ENCODE results near the gene MRPL47. TPM values are rescaled to one million over a fixed set of nuclear protein-coding genes. Genes with fewer than 3 reads are reported as not detected.

MRPL47 gene
- total and polyA plus RNA-seq, 2 experiments from 2014 or later, result 32.0 to 106 TPM

DNA sequence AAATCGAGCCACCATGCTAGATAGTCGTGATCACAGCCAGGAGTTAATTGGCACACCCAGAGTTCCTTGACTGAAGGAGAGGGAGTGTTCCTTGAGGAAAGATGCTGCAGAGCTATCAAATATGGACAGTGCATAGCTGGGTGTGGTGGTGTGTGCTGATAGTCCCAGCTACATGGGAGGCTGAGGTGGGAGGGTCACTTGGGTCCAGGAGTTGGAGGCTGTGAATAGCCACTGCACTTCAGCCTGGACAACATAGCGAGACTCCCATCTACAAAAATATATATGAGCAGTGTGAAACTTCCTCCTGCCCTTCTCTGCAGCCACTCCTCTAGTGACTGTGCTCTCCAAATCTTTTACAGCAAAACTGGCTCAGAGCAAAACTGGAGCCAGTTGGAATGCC, 38.4 kb upstream of the MRPL47 start:
- H3K4me3 ChIP-seq, result no peak overlapping the region
- DNase-seq (ENCODE audit: low read depth in 1 of 2, low spot score in 1 of 2), result no peak
- H3K4me1 ChIP-seq (ENCODE audit: low read depth), result no peaks in the 10 kb centered on the region
- no peaks in the 10 kb centered on the region for H3K9me3 ChIP-seq (ENCODE audit: low read depth)
- no peaks in the 10 kb centered on the region for H3K27me3 ChIP-seq
- no peak overlapping the region for H3K27ac ChIP-seq
- no peaks in the 10 kb centered on the region for H3K36me3 ChIP-seq
- TF ChIP-seq, protein P1, sequence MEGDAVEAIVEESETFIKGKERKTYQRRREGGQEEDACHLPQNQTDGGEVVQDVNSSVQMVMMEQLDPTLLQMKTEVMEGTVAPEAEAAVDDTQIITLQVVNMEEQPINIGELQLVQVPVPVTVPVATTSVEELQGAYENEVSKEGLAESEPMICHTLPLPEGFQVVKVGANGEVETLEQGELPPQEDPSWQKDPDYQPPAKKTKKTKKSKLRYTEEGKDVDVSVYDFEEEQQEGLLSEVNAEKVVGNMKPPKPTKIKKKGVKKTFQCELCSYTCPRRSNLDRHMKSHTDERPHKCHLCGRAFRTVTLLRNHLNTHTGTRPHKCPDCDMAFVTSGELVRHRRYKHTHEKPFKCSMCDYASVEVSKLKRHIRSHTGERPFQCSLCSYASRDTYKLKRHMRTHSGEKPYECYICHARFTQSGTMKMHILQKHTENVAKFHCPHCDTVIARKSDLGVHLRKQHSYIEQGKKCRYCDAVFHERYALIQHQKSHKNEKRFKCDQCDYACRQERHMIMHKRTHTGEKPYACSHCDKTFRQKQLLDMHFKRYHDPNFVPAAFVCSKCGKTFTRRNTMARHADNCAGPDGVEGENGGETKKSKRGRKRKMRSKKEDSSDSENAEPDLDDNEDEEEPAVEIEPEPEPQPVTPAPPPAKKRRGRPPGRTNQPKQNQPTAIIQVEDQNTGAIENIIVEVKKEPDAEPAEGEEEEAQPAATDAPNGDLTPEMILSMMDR (IDR thresholded peaks at IDR 0.05; ENCODE audit: low read depth, low read length), result no peak

DNA sequence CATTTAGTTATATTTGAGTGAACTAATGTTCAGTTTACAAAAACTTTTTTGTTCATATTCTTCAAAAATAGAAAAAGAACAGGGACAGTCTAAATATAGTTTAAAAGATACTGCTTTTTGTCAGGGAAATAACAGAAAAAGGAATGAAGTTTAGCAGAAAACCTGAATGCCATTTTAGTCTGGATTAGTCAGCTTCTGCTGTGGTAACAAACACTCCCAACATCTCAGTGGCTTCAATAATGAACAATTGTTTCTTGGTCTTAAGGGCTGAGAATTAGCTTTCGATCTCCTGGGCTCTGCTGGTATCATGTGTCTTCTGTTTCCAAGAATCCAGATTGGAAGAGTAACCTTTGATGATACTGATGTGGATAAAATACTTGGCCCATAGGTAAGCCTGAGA, 36.0 kb upstream of the MRPL47 start:
- no peaks in the 10 kb centered on the region for H3K9me3 ChIP-seq (ENCODE audit: low read depth)
- no peak overlapping the region for H3K4me3 ChIP-seq
- no peaks in the 10 kb centered on the region for H3K4me1 ChIP-seq (ENCODE audit: low read depth)
- H3K36me3 ChIP-seq, result no peaks in the 10 kb centered on the region
- TF ChIP-seq, protein P1 (IDR thresholded peaks at IDR 0.05; ENCODE audit: low read depth, low read length), result no peak
- H3K27ac ChIP-seq, result no peak overlapping the region
- no peaks in the 10 kb centered on the region for H3K27me3 ChIP-seq
- DNase-seq (ENCODE audit: low read depth in 1 of 2, low spot score in 1 of 2), result no peak

DNA sequence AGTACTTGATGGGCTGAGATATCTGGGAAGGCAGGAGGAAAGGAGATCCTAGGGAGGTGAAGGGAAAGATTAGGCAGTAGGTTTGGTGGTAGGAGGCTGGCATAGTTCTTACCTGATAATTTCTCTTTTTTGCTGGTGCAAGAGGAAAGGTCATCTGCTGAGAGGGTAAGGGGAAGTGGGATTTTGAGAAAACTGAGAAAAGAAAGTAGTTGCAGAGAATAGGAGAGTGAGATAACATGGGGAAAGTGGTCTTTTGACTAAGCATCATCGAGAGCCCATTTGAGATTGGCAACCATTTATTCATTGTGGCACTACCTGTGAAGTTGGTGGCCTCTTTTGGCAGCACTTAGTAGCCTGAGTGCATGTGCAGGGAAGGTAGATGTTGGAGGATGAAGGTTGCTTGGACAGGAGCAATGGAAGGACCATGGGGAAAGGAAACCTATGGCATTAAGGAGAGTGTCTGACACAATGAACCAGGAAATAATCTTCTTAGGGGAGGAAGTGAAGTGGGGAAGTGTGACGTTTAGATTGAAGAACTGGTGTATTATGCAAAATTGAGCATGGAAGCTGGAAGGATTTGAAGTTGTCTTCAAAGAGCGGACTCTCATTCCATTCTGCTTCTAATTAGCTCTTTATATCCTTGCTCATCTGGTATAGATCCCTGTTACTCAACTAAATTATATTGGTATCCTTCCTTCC, 26.5 kb upstream of the MRPL47 start:
- Histone ChIP-seq H3K27me3 (no peaks in the 10 kb centered on the region), H3K9me3 (ENCODE audit: low read depth) (no peaks in the 10 kb centered on the region), H3K36me3 (no peaks in the 10 kb centered on the region), H3K4me3 (no peak overlapping the region), H3K27ac (no peak overlapping the region), H3K4me1 (ENCODE audit: low read depth) (no peaks in the 10 kb centered on the region)
- TF ChIP-seq, protein P1 (IDR thresholded peaks at IDR 0.05; ENCODE audit: low read depth, low read length), result no peak
- no peak for DNase-seq (ENCODE audit: low read depth in 1 of 2, low spot score in 1 of 2)

DNA sequence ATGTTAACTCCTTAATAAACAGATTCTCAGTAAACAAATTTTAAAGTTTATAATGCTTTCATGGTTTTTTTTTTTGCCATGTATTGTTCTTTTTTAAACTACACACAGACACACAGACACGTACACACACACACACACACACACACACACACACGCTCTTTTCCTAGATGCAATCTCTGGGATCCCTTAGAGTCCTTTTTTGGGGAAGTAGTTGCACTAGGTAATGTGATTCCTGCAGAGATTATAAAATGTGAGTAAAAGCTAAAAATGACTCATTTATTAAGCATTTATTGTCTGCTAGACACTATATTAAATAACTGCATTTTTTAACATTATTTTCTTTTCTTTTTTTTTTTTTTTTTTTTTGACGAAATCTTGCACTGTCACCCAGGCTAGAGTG, 20.0 kb upstream of the MRPL47 start:
- H3K27ac ChIP-seq, result no peak overlapping the region
- no peaks in the 10 kb centered on the region for H3K9me3 ChIP-seq (ENCODE audit: low read depth)
- TF ChIP-seq, protein P1 (IDR thresholded peaks at IDR 0.05; ENCODE audit: low read depth, low read length), result no peak
- peaks cover 41% of the 10 kb centered on the region for H3K36me3 ChIP-seq
- H3K27me3 ChIP-seq, result no peaks in the 10 kb centered on the region
- no peak for DNase-seq (ENCODE audit: low read depth in 1 of 2, low spot score in 1 of 2)
- no peak overlapping the region for H3K4me3 ChIP-seq
- no peaks in the 10 kb centered on the region for H3K4me1 ChIP-seq (ENCODE audit: low read depth)

DNA sequence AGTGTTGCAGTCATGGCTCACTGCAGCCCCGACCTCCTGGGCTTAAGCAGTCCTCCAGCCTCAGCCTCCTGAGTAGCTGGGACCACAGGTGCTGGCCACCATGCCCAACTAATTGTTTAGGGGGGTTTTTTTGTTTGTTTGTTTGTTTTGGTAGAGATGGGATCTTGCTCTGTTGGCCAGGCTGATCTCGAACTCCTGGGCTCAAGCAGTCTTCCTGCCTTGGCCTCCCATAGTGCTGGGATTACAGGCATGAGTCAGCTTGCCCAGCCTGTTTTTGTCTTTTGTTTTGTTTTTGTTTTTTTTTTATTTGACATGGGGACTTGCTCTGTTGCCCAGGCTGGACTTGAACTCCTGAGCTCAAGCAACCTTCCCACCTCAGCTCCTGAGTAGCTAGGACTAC, 17.6 kb upstream of the MRPL47 start:
- Histone ChIP-seq H3K36me3 (peaks cover 61% of the 10 kb centered on the region), H3K27me3 (no peaks in the 10 kb centered on the region), H3K9me3 (ENCODE audit: low read depth) (no peaks in the 10 kb centered on the region), H3K4me1 (ENCODE audit: low read depth) (no peaks in the 10 kb centered on the region), H3K27ac (no peak overlapping the region), H3K4me3 (no peak overlapping the region)
- DNase-seq (ENCODE audit: low read depth in 1 of 2, low spot score in 1 of 2), result no peak
- TF ChIP-seq, protein P1 (IDR thresholded peaks at IDR 0.05; ENCODE audit: low read depth, low read length), result no peak

All from cardiac muscle cell (in vitro differentiated cells and primary cell).